OCI-LY7 (cell line): ENCODE results near the gene SPTSSA. TPM values are rescaled to one million over a fixed set of nuclear protein-coding genes. Genes with fewer than 3 reads are reported as not detected.

Source experiments
- BruUV-seq: library from RNA; stranded (reverse); fragments of 400-500 nt; replicated peaks from 2 replicates; lab custom pipeline; 2021; lab: Mats Ljungman, UMichigan
- CTCF ChIA-PET: fragments of 300-600 bp; sonication (Branson Sonifier 250); formaldehyde crosslinking; loops from one replicate; lab custom pipeline; 2022; ENCODE audit warnings: antibody characterized with exemption; ENCODE audit not compliant: unreplicated experiment; lab: Charles Lee
- POLR2A ChIA-PET: fragments of 300-600 bp; sonication (Branson Sonifier 250); formaldehyde crosslinking; loops from one replicate; lab custom pipeline; 2022; ENCODE audit warnings: antibody characterized with exemption; lab: Charles Lee
- DNase-seq: peaks from one replicate; pipeline ENCODE4 v3.0.0-alpha.2; 2015; ENCODE audit warnings: low spot score
- H2AFZ ChIP-seq: fragments of 200-600 bp; sonication (generic), shearing (Covaris generic); 2 replicates; pipeline ENCODE4 v1.6.1; 2014; ENCODE audit warnings: mild to moderate bottlenecking, antibody characterized with exemption, low read length, moderate library complexity
- H3K27ac ChIP-seq: fragments of 200-600 bp; sonication (generic); 2 replicates; pipeline ENCODE4 v1.5.1; 2014; ENCODE audit warnings: mixed run types, low read depth, mild to moderate bottlenecking, moderate library complexity, low read length, inconsistent platforms; ENCODE audit not compliant: poor library complexity, severe bottlenecking
- H3K36me3 ChIP-seq: fragments of 200-600 bp; sonication (generic); 2 replicates; pipeline ENCODE4 v1.6.1; 2014; ENCODE audit warnings: mild to moderate bottlenecking, antibody characterized with exemption, low read length, moderate library complexity, mixed read lengths; ENCODE audit not compliant: insufficient read depth
- H3K4me1 ChIP-seq: fragments of 200-600 bp; sonication (generic); 2 replicates; pipeline ENCODE4 v1.5.1; 2014; ENCODE audit warnings: mild to moderate bottlenecking, low read length; ENCODE audit not compliant: insufficient read depth, poor library complexity, severe bottlenecking
- H3K4me2 ChIP-seq: fragments of 200-600 bp; sonication (generic); 2 replicates; pipeline ENCODE4 v1.6.1; 2014; ENCODE audit warnings: mild to moderate bottlenecking, low read length
- H3K4me3 ChIP-seq: fragments of 200-600 bp; sonication (generic); 2 replicates; pipeline ENCODE4 v1.5.1; 2014; ENCODE audit warnings: mild to moderate bottlenecking, low read depth, low read length; ENCODE audit not compliant: poor library complexity, severe bottlenecking
- H3K79me2 ChIP-seq: fragments of 200-600 bp; sonication (generic); 2 replicates; pipeline ENCODE4 v1.6.1; 2016; ENCODE audit warnings: low read depth, mild to moderate bottlenecking, low read length, moderate library complexity, mixed read lengths; ENCODE audit not compliant: insufficient read depth
- H3K9me2 ChIP-seq: fragments of 200-600 bp; sonication (generic); 2 replicates; pipeline ENCODE4 v1.6.1; 2016; ENCODE audit warnings: mild to moderate bottlenecking, low read length, mixed read lengths; ENCODE audit not compliant: insufficient read depth
- H3K9me3 ChIP-seq: fragments of 200-600 bp; sonication (generic); 2 replicates; pipeline ENCODE4 v1.6.1; 2014; ENCODE audit warnings: mild to moderate bottlenecking, mixed run types, low read length, mixed read lengths
- H4K20me1 ChIP-seq: fragments of 200-600 bp; sonication (generic); 2 replicates; pipeline ENCODE4 v1.6.1; 2014; ENCODE audit warnings: mild to moderate bottlenecking, antibody characterized with exemption, low read length, moderate library complexity, mixed read lengths; ENCODE audit not compliant: insufficient read depth
- CTCF ChIP-seq: fragments of 200-600 bp; sonication (generic); conservative IDR thresholded peaks from 2 replicates; pipeline ENCODE4 v1.5.1; 2014; ENCODE audit warnings: mild to moderate bottlenecking, antibody characterized with exemption, low read length, moderate library complexity, mixed read lengths
- EZH2phosphoT487 ChIP-seq: fragments of 200-600 bp; sonication (generic); IDR thresholded peaks from 2 replicates; pipeline ENCODE4 v1.6.1; 2018; ENCODE audit warnings: low read depth, borderline replicate concordance, mild to moderate bottlenecking, mixed run types, antibody characterized with exemption, low read length, moderate library complexity, mixed read lengths
- intact Hi-C: fragments of 100-400 bp; cut with micrococcal nuclease; formaldehyde crosslinking; loops from one replicate; pipeline ENCODE4 v1.10.0; 2022; ENCODE audit not compliant: unreplicated experiment
- total RNA-seq, 2 experiments: library from RNA; depleted of rRNA in 1 of 2; stranded (reverse); fragments of >200 nt in 1 of 2; shearing (Covaris generic) in 1 of 2; gene quantifications; 2 replicates each; pipeline ENCODE4 v1.2.3, GENCODE V29; 2014 to 2022

Gene SPTSSA
- total RNA-seq, 2 experiments from 2014 or later: 8.7 to 19.0 TPM

DNA sequence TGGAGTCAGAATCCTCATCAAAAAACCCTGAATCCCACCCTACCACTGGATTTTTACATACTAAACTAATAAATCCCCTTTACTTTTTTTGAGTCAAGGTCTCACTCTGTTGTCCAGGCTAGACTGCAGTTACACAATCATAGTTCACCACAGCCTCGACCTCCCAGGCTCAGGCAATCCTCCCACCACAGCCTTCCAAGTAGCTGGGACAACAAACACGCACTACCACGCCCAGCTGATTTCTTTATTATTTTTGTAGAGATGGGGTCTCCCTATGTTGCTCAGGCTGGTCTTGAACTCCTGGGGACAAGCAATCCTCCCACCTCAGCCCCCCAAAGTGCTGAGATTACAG lies 24.3 kb downstream of the SPTSSA start:
- H3K4me3 ChIP-seq: no peak overlapping the region
- no peak overlapping the region for H3K4me2 ChIP-seq
- H3K9me3 ChIP-seq: no peaks in the 10 kb centered on the region
- POLR2A ChIA-PET: interaction anchor here (0.6 to 1.9 kb wide), 3 partner anchors 11 to 533 kb away, joined by 4 to 5 read pairs (median 4); no protein-coding TSS in a partner anchor
- no peaks in the 10 kb centered on the region for H3K9me2 ChIP-seq
- intact Hi-C loops: no loop called here
- no peaks in the 10 kb centered on the region for H4K20me1 ChIP-seq
- peaks cover 18% of the 10 kb centered on the region for H3K4me1 ChIP-seq
- no peak for DNase-seq
- CTCF ChIA-PET: no interaction called here
- no TSS peak for BruUV-seq
- H2AFZ ChIP-seq: no peak overlapping the region
- TF ChIP-seq EZH2phosphoT487: no peak
- no peak for TF ChIP-seq CTCF
- H3K36me3 ChIP-seq: peaks cover 9% of the 10 kb centered on the region
- H3K27ac ChIP-seq: no peak overlapping the region
- H3K79me2 ChIP-seq: no peaks in the 10 kb centered on the region

DNA sequence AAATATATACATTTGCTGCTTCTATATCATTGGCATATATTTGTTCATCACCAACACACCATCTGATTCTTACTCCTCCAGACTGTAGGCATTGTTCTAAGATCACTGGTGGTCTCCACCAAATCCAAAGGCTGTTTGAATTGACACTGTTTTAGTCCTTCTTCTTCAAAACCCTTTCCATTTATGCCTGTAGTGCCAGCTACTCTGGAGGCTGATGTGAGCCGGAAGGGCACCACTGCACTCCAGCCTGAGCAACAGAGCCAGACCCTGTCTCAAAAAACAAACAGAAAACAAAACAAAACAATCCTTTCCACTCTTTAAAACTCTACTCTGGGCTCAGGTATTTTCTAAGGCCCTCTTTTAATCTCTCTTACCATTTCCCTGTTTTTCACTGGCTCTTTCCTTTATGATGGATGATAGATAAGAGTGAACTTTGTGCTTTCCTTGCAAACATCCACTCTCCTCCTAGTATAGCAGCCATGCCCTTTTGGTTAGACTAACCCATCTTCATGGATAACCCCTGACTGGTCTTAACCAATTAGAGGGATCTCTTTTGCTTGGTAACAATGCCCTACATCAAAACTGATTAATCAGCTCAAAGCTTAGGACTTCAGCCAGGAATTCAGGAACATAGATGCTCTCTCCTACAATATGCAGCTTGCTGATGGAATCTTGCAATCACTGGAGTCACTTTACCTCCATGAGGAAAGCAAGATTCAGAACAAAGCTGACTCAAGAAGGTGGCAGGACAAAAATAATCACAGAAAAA lies 24.9 kb downstream of the SPTSSA start:
- intact Hi-C loops: no loop called here
- Histone ChIP-seq H2AFZ (no peak overlapping the region), H3K79me2 (no peaks in the 10 kb centered on the region), H3K9me2 (no peaks in the 10 kb centered on the region), H4K20me1 (no peaks in the 10 kb centered on the region), H3K9me3 (no peaks in the 10 kb centered on the region), H3K4me3 (no peak overlapping the region), H3K4me1 (peaks cover 18% of the 10 kb centered on the region), H3K4me2 (no peak overlapping the region), H3K27ac (no peak overlapping the region), H3K36me3 (peaks cover 9% of the 10 kb centered on the region)
- ChIA-PET CTCF (no interaction called here), POLR2A (interaction anchor here (0.6 to 1.9 kb wide), 8 partner anchors 10 to 954 kb away, joined by 3 to 5 read pairs (median 4); no protein-coding TSS in a partner anchor)
- DNase-seq: no peak
- BruUV-seq: no TSS peak
- TF ChIP-seq EZH2phosphoT487 (no peak), CTCF (no peak)
